ENCODE data around the gene BTG4. TPM values are rescaled to one million over a fixed set of nuclear protein-coding genes. Genes with fewer than 3 reads are reported as not detected.

The BTG4 gene
- total RNA-seq, 1 donor from 2014 or later = not detected

DNA sequence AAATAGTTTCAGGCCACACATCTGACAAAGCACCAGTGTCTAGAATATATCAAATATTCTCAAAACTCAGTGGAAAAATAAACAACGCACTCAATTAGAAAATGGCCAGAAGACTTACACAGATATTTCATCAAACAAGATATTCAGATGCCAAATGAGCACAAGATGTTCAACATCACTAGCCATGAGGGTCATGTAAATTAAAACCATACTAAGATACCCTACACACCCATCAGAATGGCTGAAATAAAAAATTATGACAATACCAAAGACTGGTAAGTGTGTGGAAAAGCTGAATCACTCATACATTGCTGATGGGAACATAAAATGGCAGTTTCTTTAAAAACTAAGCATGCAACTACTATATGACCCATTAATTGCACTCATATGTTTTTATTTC lies 21.7 kb downstream of the BTG4 start:
- Mint-ChIP-seq H3K36me3 (ENCODE audit: low read depth, unreplicated experiment) (no peaks in the 10 kb centered on the region), H3K27me3 (ENCODE audit: unreplicated experiment) (no peaks in the 10 kb centered on the region), H3K9me3 (ENCODE audit: unreplicated experiment) (no peaks in the 10 kb centered on the region), H3K27ac (ENCODE audit: unreplicated experiment) (no peak overlapping the region), H3K4me3 (ENCODE audit: unreplicated experiment) (no peak overlapping the region), H3K4me1 (ENCODE audit: unreplicated experiment) (no peaks in the 10 kb centered on the region)
- no peak for DNase-seq (ENCODE audit: low spot score)
- TF ChIP-seq, protein P1, sequence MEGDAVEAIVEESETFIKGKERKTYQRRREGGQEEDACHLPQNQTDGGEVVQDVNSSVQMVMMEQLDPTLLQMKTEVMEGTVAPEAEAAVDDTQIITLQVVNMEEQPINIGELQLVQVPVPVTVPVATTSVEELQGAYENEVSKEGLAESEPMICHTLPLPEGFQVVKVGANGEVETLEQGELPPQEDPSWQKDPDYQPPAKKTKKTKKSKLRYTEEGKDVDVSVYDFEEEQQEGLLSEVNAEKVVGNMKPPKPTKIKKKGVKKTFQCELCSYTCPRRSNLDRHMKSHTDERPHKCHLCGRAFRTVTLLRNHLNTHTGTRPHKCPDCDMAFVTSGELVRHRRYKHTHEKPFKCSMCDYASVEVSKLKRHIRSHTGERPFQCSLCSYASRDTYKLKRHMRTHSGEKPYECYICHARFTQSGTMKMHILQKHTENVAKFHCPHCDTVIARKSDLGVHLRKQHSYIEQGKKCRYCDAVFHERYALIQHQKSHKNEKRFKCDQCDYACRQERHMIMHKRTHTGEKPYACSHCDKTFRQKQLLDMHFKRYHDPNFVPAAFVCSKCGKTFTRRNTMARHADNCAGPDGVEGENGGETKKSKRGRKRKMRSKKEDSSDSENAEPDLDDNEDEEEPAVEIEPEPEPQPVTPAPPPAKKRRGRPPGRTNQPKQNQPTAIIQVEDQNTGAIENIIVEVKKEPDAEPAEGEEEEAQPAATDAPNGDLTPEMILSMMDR (IDR thresholded peaks at IDR 0.05; ENCODE audit: unreplicated experiment) = no peak

DNA sequence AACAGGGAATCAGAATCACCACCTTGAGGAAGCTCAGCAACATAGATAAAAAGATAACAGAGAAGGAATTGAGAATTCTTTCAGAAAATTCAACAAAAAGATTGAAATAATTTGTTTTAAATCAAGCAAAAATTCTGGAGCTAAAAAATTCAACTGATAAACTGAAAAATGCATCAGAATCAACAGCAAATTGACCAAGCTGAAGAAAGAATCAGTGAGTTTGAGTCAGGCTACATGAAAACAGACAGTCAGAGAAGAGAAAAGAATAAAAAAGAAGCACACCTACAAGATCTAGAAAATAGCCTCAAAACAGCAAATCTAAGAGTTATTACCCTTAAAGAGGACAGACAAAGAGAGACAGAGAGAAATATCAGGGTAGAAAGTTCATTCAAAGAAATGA lies 28.8 kb downstream of the BTG4 start:
- Mint-ChIP-seq H3K4me1 (ENCODE audit: unreplicated experiment) (peaks cover 6% of the 10 kb centered on the region), H3K27ac (ENCODE audit: unreplicated experiment) (no peak overlapping the region), H3K9me3 (ENCODE audit: unreplicated experiment) (no peaks in the 10 kb centered on the region), H3K4me3 (ENCODE audit: unreplicated experiment) (no peak overlapping the region), H3K36me3 (ENCODE audit: low read depth, unreplicated experiment) (no peaks in the 10 kb centered on the region), H3K27me3 (ENCODE audit: unreplicated experiment) (no peaks in the 10 kb centered on the region)
- TF ChIP-seq, protein P1 (IDR thresholded peaks at IDR 0.05; ENCODE audit: unreplicated experiment) = no peak
- DNase-seq (ENCODE audit: low spot score) = no peak

DNA sequence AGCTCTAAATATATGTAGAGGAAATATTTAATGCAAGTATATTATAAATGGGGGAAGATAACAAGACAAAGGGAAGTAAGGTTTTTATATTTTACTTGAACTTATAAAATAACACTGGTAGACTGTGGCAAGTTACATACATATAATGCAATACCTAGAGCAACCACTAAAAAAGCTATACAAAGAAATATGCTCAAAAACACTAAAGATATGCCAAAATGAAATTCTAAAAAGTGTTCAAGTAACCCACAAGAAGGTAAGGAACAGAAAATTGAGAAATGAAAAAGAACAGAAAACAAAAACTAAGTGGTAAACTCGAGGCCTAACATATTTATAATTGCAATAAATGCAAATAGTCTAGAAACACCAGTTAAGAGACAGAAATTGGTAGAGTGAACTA lies 32.5 kb downstream of the BTG4 start:
- H3K27me3 Mint-ChIP-seq (ENCODE audit: unreplicated experiment) = peaks cover 2% of the 10 kb centered on the region
- no peak overlapping the region for H3K4me3 Mint-ChIP-seq (ENCODE audit: unreplicated experiment)
- H3K27ac Mint-ChIP-seq (ENCODE audit: unreplicated experiment) = no peak overlapping the region
- no peaks in the 10 kb centered on the region for H3K9me3 Mint-ChIP-seq (ENCODE audit: unreplicated experiment)
- H3K4me1 Mint-ChIP-seq (ENCODE audit: unreplicated experiment) = peaks cover 4% of the 10 kb centered on the region
- DNase-seq (ENCODE audit: low spot score) = no peak
- TF ChIP-seq, protein P1 (IDR thresholded peaks at IDR 0.05; ENCODE audit: unreplicated experiment) = peak; percentile 58
- no peaks in the 10 kb centered on the region for H3K36me3 Mint-ChIP-seq (ENCODE audit: low read depth, unreplicated experiment)

DNA sequence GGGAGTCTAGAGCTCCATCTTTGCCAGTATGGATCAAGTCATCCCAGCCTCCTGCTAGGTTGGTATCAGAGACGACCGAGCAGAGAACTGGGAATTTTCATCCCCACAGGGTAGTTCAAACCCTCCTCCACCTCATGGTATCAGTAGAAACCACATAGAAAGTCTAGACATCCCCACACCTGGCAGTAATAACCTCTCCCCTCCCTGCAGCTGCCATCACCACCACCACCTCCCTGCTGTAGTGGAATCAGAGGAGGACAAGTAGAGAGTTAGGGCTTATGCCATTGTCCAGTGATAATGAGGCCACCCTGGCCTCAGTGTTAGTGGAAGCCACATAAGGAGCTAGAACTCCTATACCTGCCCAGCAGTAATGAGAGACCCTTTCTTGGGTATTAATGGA lies 34.3 kb downstream of the BTG4 start:
- no peak for DNase-seq (ENCODE audit: low spot score)
- no peak overlapping the region for H3K4me3 Mint-ChIP-seq (ENCODE audit: unreplicated experiment)
- peaks cover 2% of the 10 kb centered on the region for H3K27me3 Mint-ChIP-seq (ENCODE audit: unreplicated experiment)
- H3K27ac Mint-ChIP-seq (ENCODE audit: unreplicated experiment) = no peak overlapping the region
- H3K36me3 Mint-ChIP-seq (ENCODE audit: low read depth, unreplicated experiment) = no peaks in the 10 kb centered on the region
- TF ChIP-seq, protein P1 (IDR thresholded peaks at IDR 0.05; ENCODE audit: unreplicated experiment) = no peak
- no peaks in the 10 kb centered on the region for H3K9me3 Mint-ChIP-seq (ENCODE audit: unreplicated experiment)
- H3K4me1 Mint-ChIP-seq (ENCODE audit: unreplicated experiment) = peaks cover 3% of the 10 kb centered on the region

DNA sequence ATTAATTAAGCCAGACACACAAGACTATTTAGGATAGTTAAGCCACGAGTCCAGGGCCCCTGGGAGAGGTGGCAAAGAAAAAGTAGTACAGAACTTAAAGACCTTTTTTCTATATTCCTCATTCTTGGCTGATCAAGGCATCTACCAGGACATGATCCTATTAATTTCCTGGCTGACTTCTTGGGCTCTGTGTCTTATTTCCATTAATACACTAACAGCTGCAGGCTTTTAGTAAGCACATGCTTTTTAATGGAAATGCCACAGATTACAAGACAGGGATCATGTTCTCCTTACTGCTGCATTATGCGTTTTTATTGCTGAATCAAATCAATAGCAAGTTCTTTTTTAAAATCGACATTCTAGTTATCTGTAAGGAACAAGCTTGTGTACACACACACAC lies 35.2 kb downstream of the BTG4 start:
- H3K27ac Mint-ChIP-seq (ENCODE audit: unreplicated experiment) = no peak overlapping the region
- no peaks in the 10 kb centered on the region for H3K36me3 Mint-ChIP-seq (ENCODE audit: low read depth, unreplicated experiment)
- no peak overlapping the region for H3K4me3 Mint-ChIP-seq (ENCODE audit: unreplicated experiment)
- H3K27me3 Mint-ChIP-seq (ENCODE audit: unreplicated experiment) = peaks cover 2% of the 10 kb centered on the region
- no peaks in the 10 kb centered on the region for H3K9me3 Mint-ChIP-seq (ENCODE audit: unreplicated experiment)
- TF ChIP-seq, protein P1 (IDR thresholded peaks at IDR 0.05; ENCODE audit: unreplicated experiment) = no peak
- H3K4me1 Mint-ChIP-seq (ENCODE audit: unreplicated experiment) = peaks cover 3% of the 10 kb centered on the region
- no peak for DNase-seq (ENCODE audit: low spot score)
